Stimulated activated CD4-positive, alpha-beta T cell treated with anti-CD3 and anti-CD28 coated beads, Interleukin-12 subunit alpha, Interleukin-12 subunit beta, amount 100 ng/mL, for 24 hours (primary cell): ENCODE data around the gene SLC35F3.

Experiments used
- DNase-seq, 2 experiments: peaks; one replicate each; pipeline ENCODE4 v3.0.0-alpha.2; 2020; ENCODE audit warnings: low read depth in 2 of 2

SLC35F3 gene

DNA sequence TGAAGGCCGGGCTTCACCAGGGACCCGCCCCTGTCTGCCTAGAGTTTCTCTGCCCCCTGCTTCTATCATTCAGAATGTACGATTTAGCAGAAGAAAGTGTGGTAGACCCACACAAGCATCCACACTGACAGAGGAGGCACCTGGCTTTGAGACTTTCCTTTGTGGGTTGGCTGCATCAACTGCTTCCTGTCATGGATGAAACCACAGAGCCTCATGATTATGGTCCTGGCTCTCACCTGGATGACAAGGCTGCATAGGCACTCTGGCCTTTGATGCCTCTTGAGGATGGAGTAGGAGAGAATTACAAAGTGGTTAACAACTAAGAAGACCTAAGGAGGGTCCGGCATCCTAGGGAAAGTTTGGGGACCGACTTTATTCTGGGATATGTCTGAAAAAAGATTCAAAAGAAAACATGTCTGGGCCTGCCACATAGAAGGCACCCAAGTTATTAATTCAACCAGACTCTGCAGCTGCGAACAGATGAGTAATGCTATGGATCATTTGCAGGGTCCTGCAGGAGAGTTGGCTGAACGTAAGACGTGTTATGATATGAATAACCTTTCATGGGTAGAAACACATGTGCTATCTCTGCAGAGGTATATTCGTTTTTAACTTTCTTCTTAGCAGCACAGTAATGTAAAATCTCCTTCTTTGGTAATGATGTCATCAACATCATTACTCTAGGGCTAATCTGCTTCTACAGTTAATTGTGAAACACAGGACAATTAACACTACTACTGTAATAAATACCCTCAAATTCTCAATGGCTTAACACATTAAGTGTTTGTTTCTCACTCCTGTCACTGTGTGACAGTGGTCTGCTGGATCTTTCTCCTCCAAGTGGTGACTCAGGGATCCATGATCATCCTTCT lies 136.2 kb downstream of the SLC35F3 start:
- DNase-seq: no peak

- no peak for DNase-seq
Observed at GRCh38 chr1:234044079-234044478, 139.6 kb downstream of the SLC35F3 start.

- DNase-seq: no peak
Observed at GRCh38 chr1:234047123-234047522, 142.6 kb downstream of the SLC35F3 start.

DNA sequence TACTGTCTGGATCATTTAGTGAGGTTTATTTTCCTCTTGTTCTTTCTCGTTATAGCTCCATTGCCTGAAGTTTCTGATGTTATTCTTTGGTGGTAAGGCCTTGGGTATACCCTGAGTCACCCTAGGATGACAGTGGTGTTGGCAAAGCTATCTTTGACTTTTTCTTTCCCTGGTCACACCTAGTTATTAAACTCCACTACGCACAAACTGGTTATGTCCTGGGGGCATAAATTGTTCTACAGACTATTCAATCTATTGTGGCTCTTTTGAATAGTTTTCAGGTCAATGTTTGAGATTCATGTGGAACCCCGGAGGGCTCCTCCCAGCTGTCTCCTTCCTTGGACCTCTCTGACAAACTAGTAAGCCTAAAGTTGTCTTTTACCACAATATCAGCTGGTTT lies 157.7 kb downstream of the SLC35F3 start:
- DNase-seq: no peak

DNA sequence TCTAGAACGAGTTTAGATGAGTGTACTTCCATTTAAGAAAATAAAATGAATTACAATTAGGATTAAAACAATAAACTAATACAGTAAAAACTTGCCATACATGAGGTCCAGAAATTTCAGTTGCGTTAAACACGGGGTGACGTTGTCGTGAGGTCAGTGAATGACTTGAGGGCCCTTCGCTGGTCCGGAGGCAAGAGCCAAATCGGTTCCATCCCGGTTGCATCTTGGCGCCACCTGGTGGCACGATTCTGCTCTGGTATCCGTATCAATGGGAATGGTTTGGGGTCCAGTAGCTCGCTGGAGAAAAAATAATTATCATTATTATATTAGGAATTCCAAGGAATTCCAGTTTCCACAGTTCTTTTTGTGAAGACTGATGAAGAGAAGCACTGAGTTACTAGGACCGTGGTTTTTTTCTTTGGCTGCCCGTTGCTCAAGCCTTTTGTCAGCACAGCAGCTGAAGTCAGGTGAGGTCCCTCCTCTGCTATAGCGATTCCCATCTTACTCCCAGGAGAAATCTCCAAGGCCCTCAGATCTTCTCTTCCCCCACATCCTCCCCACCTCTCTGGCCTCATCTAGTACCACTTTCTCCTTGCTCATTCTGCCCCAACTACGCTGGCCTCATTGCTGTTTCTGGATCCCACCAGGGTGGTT lies 161.4 kb downstream of the SLC35F3 start:
- peak; percentile 28 to 77 for DNase-seq

GRCh38 chr1:234067581-234068337 lies 163.3 kb downstream of the SLC35F3 start:
- DNase-seq: no peak

- no peak for DNase-seq
Observed at GRCh38 chr1:234069760-234070159, 165.3 kb downstream of the SLC35F3 start.

- no peak for DNase-seq
Observed at GRCh38 chr1:234072793-234073192, 168.3 kb downstream of the SLC35F3 start.

DNA sequence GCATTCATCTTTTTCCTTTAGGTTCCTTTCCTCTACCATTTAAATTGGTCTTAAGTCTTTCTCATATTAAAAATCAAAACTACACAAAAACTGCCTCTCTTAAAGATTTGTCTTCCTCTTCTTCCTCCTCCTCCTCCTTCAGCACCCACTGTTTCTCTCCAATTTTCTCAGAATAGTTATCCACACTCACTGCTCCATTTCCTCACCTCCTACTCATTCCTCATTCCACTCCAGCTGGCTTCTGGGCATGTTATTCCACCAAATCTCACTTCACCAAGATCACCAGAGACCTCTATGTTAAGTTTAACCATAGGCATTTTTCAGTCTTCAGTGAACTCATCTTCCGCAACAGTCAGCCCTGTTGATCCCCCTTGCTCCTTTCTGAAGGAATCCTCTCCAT lies 173.7 kb downstream of the SLC35F3 start:
- no peak for DNase-seq

GRCh38 chr1:234079896-234080295 lies 175.4 kb downstream of the SLC35F3 start:
- DNase-seq: no peak

DNA sequence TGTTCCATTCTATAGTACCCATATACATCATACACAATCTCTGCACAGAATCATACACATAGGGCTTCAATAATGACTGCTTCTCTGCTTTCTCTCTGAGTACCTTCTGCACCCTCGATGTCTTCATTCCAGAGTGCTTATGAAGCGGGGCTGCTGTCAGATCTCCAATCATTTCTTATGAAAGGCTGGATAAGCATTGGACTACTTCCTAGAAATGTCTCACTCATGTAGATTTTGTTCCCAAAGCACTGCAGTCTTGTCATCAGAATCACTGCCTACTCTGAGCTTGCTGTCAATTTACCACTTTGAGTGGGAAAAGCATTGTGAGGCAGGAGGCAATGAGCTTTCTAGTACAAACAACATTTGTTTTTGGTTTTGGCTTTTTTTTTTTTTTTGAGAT lies 179.0 kb downstream of the SLC35F3 start:
- DNase-seq: no peak

GRCh38 chr1:234089396-234089795 lies 184.9 kb downstream of the SLC35F3 start:
- no peak for DNase-seq

DNA sequence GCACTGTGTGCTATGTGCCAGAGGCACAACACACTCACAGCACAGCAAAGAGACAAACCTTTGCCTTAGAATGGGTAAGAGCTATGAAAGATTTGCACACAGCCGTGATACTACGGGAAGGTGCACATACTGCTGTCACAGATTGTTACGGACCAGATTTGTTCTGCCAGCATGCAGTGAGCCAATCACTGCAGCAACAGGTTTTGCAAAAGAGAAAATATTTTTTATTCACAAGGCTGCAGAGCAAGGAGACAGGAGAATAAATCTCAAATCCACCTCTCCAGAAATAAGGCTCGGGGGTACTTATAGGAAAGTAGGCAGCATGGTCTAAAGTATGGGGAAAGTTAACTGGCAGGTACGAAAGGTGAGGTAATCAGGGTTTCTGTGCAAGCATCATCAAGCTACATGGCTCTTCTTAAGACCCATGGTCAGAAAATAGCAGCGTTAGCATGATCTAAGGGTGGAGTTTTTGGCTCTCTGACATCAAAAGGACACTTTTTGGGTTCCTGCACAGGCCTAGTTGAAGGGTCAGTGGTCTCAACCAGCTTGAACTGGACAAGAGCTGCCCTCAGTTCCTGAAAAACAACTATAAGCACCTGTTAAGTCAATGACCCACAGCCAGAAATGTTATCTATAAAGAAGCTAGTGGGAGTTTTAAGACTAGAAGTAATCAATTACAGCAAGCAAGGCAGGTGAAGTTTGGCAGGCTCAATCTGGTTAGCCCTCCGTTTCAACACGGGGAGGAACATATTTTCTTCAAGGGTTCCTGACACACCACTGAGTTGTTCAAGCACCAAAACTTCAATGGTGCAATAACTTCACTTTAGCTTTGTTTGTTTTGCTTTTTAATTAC lies 186.0 kb downstream of the SLC35F3 start:
- no peak for DNase-seq

- no peak for DNase-seq
Observed at GRCh38 chr1:234091065-234091401, 186.6 kb downstream of the SLC35F3 start.

DNA sequence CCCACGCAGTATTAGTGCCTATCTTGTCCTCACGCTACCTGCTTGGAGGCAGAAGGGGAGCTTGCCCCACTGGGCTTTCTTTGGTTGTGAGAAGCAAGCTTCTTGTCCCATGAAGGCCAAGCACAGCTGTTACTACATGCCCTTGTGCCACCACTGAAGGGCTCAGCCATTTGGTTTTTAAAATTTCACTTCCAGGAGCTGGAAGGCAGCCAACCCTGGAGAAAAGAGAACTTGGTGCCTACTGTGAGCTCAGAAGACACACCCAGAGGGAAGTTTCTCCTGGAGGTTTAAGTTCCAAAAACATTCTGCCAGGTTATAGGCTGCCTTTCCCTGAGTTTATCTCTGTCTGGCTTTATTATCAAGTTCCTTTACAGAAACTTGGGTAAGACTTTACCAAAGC lies 187.4 kb downstream of the SLC35F3 start:
- DNase-seq: no peak

DNA sequence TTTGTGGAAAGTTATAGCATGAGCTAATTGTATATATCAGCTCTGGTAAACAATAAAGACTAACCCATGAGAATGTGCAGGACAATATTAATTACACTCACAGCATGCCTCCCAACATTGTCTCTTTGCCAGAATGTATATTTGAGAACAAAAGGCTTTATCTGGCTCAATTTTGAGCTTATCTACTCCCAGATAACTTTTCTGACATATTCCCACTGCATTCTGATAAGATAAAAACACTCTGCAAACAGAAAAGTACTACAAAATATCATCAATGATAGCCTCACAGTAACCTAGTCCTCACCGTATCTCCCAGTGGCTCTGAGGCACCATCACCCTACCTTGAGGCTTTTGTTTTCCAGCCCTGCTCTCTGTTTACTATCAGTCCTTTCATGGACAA lies 188.6 kb downstream of the SLC35F3 start:
- no peak for DNase-seq

DNA sequence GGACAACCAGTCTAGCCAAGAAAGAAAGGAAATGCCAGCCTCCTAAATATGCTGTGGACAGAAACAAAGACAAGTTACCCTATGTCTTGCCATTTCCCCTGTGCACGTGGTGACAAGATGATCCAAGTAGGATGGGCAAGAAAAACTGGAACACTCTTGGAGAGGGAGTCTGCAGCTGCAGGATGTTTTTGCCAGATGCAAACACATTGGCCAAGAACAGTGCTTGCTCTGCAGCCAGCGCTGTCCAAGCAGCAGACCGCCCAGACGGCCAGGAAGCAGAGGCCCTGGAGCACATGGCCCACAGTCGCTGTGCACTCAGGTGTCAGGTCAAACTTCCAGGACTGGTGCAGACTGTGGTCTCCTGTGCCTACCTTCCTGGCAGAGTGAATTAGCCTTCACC lies 189.3 kb downstream of the SLC35F3 start:
- no peak for DNase-seq

DNA sequence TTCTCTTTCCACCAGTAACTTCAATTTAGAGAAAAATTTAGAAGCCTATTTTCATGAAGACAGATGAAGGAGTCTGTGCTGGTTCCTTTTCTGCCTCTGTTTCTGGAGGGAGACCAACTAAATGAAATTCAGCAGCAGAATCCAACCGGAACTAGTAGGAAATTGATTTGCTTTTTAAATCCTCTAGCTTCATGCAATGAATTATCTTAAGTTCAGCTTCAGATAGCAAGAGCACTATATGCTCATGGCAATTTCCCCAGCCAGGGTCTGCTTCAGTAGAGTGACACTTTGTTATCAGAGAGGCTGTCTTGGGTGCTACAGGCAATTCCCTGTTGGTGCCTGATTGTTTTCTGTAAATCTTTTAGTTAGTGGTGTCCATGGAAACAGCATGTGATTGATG lies 189.7 kb downstream of the SLC35F3 start:
- no peak for DNase-seq

DNA sequence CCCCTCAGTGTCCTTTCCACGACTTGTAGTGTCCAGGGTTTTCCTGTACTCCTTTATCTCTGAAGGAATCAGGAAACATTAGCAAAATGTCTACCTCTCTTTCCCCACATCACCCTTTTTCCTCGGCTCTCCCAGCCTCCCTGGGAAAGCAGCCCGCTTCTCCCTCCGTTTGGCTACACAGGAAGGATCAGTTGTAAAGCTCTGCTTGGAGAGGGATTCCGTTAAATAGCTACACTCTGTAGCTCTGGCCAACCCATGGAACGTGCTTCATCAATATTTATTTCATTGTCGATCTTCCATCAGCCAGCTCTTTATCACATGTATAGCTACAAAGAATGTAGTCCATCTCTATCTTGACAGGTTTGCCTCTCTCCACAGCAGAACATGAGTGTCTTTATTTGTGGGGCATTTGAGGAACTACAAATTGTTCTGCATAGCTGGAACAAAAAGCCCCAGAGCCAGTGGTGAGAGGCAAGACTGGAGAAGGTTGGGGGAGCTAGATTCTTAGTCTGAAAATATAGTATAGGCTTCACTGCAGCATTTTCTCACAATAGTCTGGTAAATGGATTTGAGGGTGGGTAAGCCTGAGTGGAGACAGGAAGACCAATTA lies 191.8 kb downstream of the SLC35F3 start:
- no peak for DNase-seq

GRCh38 chr1:234102583-234102982 lies 198.1 kb downstream of the SLC35F3 start:
- no peak for DNase-seq

DNA sequence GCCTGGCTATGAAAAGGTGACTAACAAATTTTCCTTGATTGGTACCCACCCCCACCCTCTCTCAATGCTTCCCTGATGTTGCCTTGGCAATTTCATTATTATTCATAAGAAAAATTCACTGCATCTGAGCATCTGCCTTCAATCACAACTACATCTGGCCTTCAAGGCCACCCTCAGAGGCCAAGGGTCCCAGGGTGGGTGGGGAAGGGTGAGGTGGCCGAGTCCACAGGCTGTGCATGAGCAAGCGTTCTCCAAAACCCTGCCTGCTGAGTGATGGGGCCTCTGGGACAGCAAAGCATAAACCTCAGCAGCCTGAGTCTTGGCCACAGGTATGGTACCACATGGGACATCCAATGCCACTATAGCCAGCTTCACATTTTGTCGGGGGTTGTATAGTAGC lies 198.7 kb downstream of the SLC35F3 start:
- DNase-seq: no peak
